Endothelial cell of umbilical vein (primary cell): ENCODE measurements around the gene CTTN. TPM values are rescaled to one million over a fixed set of nuclear protein-coding genes. Genes with fewer than 3 reads are reported as not detected.

Experiments
- BruUV-seq: library from RNA; stranded (reverse); fragments of 400-500 nt; replicated peaks from 2 replicates; lab custom pipeline; 2021; lab: Mats Ljungman, UMichigan
- CTCF ChIA-PET: fragments of 300-600, 350-600 bp; sonication (Branson Sonifier 250); formaldehyde crosslinking; loops from one replicate; lab custom pipeline; 2021; ENCODE audit warnings: antibody characterized with exemption, inconsistent platforms; lab: Charles Lee
- POLR2A ChIA-PET: fragments of 300-600, 350-600 bp; sonication (Branson Sonifier 250); formaldehyde crosslinking; loops from one replicate; lab custom pipeline; 2021; ENCODE audit warnings: antibody characterized with exemption, inconsistent platforms; lab: Charles Lee
- DNase-seq: peaks from one replicate; pipeline ENCODE4 v3.0.0-alpha.2; 2011; ENCODE audit warnings: low read depth, low spot score
- FAIRE-seq: peaks from 2 replicates; lab custom pipeline; 2011; peaks lifted over from hg19 to GRCh38; lab: Jason Lieb, UNC
- H2AFZ ChIP-seq: 2 replicates; pipeline ENCODE4 v1.6.0; 2012; ENCODE audit warnings: low read depth, low read length, control low read depth, inconsistent platforms
- H3K27ac ChIP-seq: 2 replicates; pipeline ENCODE4 v1.5.1; 2011; ENCODE audit warnings: low read depth, mild to moderate bottlenecking, control low read depth, low read length, moderate library complexity; ENCODE audit not compliant: insufficient read depth
- H3K27me3 ChIP-seq, 2 experiments: 2 replicates each; pipeline versions ENCODE4 v1.6.0 to v1.6.1; 2011; ENCODE audit warnings: low read length in 2 of 2, mixed read lengths in 1 of 2; ENCODE audit not compliant: control insufficient read depth in 2 of 2, insufficient read depth in 2 of 2
- H3K36me3 ChIP-seq, 2 experiments: 2 replicates in 1 of 2; 3 replicates in 1 of 2; pipeline ENCODE4 v1.5.1; 2011; ENCODE audit warnings: low read length in 2 of 2, mild to moderate bottlenecking in 1 of 2, moderate library complexity in 1 of 2; ENCODE audit not compliant: control insufficient read depth in 2 of 2, insufficient read depth in 2 of 2; ENCODE audit errors: extremely low read depth in 1 of 2
- H3K4me1 ChIP-seq: 3 replicates; pipeline ENCODE4 v1.5.1; 2011; ENCODE audit warnings: mild to moderate bottlenecking, low read length; ENCODE audit not compliant: control insufficient read depth, insufficient read depth; ENCODE audit errors: extremely low read depth
- H3K4me2 ChIP-seq: 2 replicates; pipeline ENCODE4 v1.6.1; 2011; ENCODE audit warnings: low read length, control low read depth, mixed read lengths; ENCODE audit not compliant: insufficient read depth
- H3K4me3 ChIP-seq, 3 experiments: fragments of 200-600 bp in 1 of 3; sonication (generic), shearing (Covaris generic) in 1 of 3; replicated peaks in 1 of 3; 2 replicates each; pipeline ENCODE4 v1.5.1; 2011 to 2016; ENCODE audit warnings: control low read depth in 3 of 3, low read length in 3 of 3, mild to moderate bottlenecking in 2 of 3, inconsistent platforms in 1 of 3, low read depth in 1 of 3, moderate library complexity in 1 of 3; ENCODE audit not compliant: insufficient read depth in 1 of 3
- H3K79me2 ChIP-seq: 2 replicates; pipeline ENCODE4 v1.6.0; 2012; ENCODE audit warnings: low read length, inconsistent platforms; ENCODE audit not compliant: control insufficient read depth, insufficient read depth
- H3K9ac ChIP-seq: replicated peaks from 2 replicates; pipeline ENCODE3; 2011; ENCODE audit warnings: low read length, control low read depth; ENCODE audit not compliant: insufficient read depth; ENCODE audit errors: extremely low read depth
- H3K9me1 ChIP-seq: replicated peaks from 3 replicates; pipeline ENCODE4 v1.6.0; 2011; ENCODE audit warnings: mild to moderate bottlenecking, low read length; ENCODE audit not compliant: control insufficient read depth, insufficient read depth; ENCODE audit errors: extremely low read depth
- H3K9me3 ChIP-seq: replicated peaks from 2 replicates; pipeline ENCODE4 v1.5.1; 2012; ENCODE audit warnings: low read length, inconsistent platforms; ENCODE audit not compliant: control insufficient read depth, insufficient read depth
- H4K20me1 ChIP-seq: replicated peaks from 2 replicates; pipeline ENCODE3; 2011; ENCODE audit warnings: mild to moderate bottlenecking, low read length; ENCODE audit not compliant: control insufficient read depth, insufficient read depth; ENCODE audit errors: extremely low read depth
- EZH2 ChIP-seq: IDR thresholded peaks from 2 replicates; pipeline ENCODE4 v1.6.1; 2012; ENCODE audit warnings: borderline replicate concordance, low read depth, mild to moderate bottlenecking, moderate library complexity, low read length, inconsistent platforms; ENCODE audit not compliant: severe bottlenecking
- GATA2 ChIP-seq: IDR thresholded peaks from 2 replicates; pipeline ENCODE4 v1.7.0; 2011; ENCODE audit warnings: low read depth, mild to moderate bottlenecking, moderate library complexity, mixed read lengths, low read length; ENCODE audit not compliant: insufficient read length, insufficient read depth
- JUN ChIP-seq: IDR thresholded peaks from 2 replicates; pipeline ENCODE4 v1.6.1; 2011; ENCODE audit warnings: borderline replicate concordance, low read depth; ENCODE audit not compliant: insufficient read length, insufficient read depth
- POLR2AphosphoS5 ChIP-seq: IDR thresholded peaks from 2 replicates; pipeline ENCODE4 v1.6.1; 2012; ENCODE audit warnings: low read depth, mild to moderate bottlenecking, control low read depth, low read length, moderate library complexity; ENCODE audit not compliant: insufficient read depth
- dilution Hi-C: fragments of 300-500 bp; cut with MboI; formaldehyde crosslinking; loops from one replicate; pipeline ENCODE4 v1.15.0; 2019; ENCODE audit warnings: low sequenced_read_pairs; ENCODE audit not compliant: extremely low pct_ligation_motif_present
- intact Hi-C: fragments of 100-400 bp; cut with micrococcal nuclease; formaldehyde crosslinking; loops from one replicate; pipeline ENCODE4 v1.10.0; 2022
- polyA plus RNA-seq, 4 experiments: library from polyadenylated mRNA; depleted of rRNA in 3 of 4; stranded (reverse) in 3 of 4; unstranded in 1 of 4; fragments of >200 nt; gene quantifications; 2 replicates each; pipeline versions ENCODE4 v1.2.1 to v1.2.3, GENCODE V29; 2011 to 2012; ENCODE audit warnings: missing spikeins in 1 of 4
- total RNA-seq: library from RNA; stranded (reverse); gene quantifications from 2 replicates; pipeline ENCODE4 v1.2.3, GENCODE V29; 2021
- TF ChIP-seq, protein P1 (sequence below), 2 donors: IDR thresholded peaks; 1 replicate in 1 of 2; 2 replicates in 1 of 2; pipeline ENCODE4 v1.5.1; 2011; ENCODE audit warnings: low read length in 2 of 2, mild to moderate bottlenecking in 2 of 2, moderate library complexity in 2 of 2, control low read depth in 1 of 2, inconsistent platforms in 1 of 2, low read depth in 1 of 2; ENCODE audit not compliant: insufficient read depth in 1 of 2; ENCODE audit errors: extremely low read depth in 1 of 2

The CTTN gene
- total and polyA plus RNA-seq, 2 donors (not counting 3 experiments of a cell fraction or from before 2014, with no cell fraction given): 161 to 330 TPM

DNA sequence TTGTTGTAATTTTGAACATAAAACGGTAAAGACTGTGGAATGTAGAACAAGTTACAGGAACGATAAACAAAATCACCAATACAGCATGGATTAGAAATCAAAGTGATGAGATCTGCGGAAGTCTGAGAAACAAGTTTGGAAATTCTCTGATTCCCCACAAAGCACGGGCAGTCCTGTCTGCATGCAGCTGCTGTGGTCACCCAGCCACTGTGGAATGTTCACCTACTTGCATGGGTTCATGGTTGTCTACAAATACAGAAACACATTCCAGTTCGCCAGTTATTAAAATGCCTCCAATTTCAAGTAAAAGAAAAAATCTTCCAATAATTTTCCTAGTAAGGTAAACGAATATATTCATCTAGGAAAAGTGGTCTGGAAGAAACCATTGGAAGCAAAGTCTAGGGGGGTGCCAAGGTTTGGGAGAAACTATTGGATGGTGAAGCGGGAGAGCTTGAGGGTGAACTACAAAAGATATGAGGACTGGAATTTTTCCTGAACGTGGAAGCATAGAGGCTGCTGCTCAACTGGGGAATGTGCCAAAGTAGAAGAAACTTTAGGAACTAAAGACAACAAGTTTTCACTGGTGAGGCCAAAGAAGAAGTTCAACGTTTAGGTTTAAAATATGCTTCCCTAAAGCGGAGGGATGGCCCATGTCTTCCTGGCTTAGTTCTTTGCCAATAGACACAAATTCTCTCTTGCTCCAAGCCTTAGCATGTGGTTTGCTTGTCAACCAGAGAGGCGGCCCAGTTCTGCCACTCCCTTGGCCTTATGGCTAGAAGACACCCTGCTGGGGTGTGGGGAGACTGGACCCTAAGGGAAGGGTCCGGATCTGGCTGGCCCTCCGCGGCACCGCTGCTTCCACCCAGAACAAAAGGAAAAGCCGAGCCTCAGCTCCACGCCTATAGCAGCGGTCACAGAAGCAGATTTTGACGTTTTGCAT, 70.2 kb downstream of the CTTN start:
- CTCF ChIA-PET: interaction anchor here (0.6 to 4.1 kb wide), 5 partner anchors 8 to 1270 kb away, joined by 3 to 35 read pairs (median 4); no protein-coding TSS in a partner anchor
- no peaks in the 10 kb centered on the region for H3K27me3 ChIP-seq
- dilution Hi-C loops: no loop called here
- H3K4me1 ChIP-seq: no peaks in the 10 kb centered on the region
- TF ChIP-seq, protein P1, sequence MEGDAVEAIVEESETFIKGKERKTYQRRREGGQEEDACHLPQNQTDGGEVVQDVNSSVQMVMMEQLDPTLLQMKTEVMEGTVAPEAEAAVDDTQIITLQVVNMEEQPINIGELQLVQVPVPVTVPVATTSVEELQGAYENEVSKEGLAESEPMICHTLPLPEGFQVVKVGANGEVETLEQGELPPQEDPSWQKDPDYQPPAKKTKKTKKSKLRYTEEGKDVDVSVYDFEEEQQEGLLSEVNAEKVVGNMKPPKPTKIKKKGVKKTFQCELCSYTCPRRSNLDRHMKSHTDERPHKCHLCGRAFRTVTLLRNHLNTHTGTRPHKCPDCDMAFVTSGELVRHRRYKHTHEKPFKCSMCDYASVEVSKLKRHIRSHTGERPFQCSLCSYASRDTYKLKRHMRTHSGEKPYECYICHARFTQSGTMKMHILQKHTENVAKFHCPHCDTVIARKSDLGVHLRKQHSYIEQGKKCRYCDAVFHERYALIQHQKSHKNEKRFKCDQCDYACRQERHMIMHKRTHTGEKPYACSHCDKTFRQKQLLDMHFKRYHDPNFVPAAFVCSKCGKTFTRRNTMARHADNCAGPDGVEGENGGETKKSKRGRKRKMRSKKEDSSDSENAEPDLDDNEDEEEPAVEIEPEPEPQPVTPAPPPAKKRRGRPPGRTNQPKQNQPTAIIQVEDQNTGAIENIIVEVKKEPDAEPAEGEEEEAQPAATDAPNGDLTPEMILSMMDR (IDR thresholded peaks at IDR 0.05; ENCODE audit: extremely low read depth in 1 of 2, insufficient read depth in 1 of 2, low read depth in 1 of 2, low read length in 2 of 2): no peak
- TF ChIP-seq POLR2AphosphoS5: no peak
- no peaks in the 10 kb centered on the region for H3K36me3 ChIP-seq
- H2AFZ ChIP-seq: no peak overlapping the region
- no peak overlapping the region for H3K4me2 ChIP-seq
- no peaks in the 10 kb centered on the region for H4K20me1 ChIP-seq
- BruUV-seq: no TSS peak
- no peaks in the 10 kb centered on the region for H3K79me2 ChIP-seq
- FAIRE-seq (no peak), DNase-seq (no peak)
- no peak overlapping the region for H3K4me3 ChIP-seq
- POLR2A ChIA-PET: no interaction called here
- H3K9me1 ChIP-seq: no peaks in the 10 kb centered on the region
- H3K27ac ChIP-seq: no peak overlapping the region
- H3K9me3 ChIP-seq: no peaks in the 10 kb centered on the region
- H3K9ac ChIP-seq: no peak overlapping the region
- intact Hi-C loops: loop anchor here (5.0 kb wide), 1 partner anchor 784 kb away; the partner anchor contains the start of gene SHANK2

DNA sequence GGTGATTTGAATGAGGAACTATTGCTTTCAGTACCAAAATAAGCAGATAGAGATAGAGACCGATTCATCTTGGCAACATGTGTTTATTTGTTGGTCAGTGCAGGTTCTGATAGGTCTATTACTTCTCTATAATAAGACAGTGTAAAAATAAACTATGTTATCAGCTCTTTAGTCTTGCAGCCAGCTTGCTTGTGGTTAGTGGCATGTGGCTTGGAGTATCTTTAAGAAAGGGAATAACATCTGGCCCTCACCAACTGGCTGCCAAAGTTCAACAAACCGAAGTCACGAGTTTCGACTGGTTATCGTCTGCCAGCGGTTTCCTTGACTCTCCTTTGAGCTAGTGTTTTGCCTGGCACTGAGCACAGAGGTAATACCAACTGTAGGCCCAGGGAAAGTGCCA, 71.8 kb downstream of the CTTN start:
- dilution Hi-C loops: no loop called here
- FAIRE-seq: no peak

More for the DNA sequence above, 71.8 kb downstream of the CTTN start:
- Histone ChIP-seq H3K4me2 (no peak overlapping the region), H3K79me2 (no peaks in the 10 kb centered on the region), H3K4me3 (no peak overlapping the region), H3K9ac (no peak overlapping the region), H3K27ac (no peak overlapping the region), H2AFZ (no peak overlapping the region), H3K9me3 (no peaks in the 10 kb centered on the region), H3K9me1 (no peaks in the 10 kb centered on the region), H3K27me3 (no peaks in the 10 kb centered on the region), H3K4me1 (no peaks in the 10 kb centered on the region), H4K20me1 (no peaks in the 10 kb centered on the region), H3K36me3 (no peaks in the 10 kb centered on the region)
- no TSS peak for BruUV-seq
- CTCF ChIA-PET: interaction anchor here (2.0 to 4.1 kb wide), 2 partner anchors 1093 to 1110 kb away, joined by 8 to 35 read pairs; no protein-coding TSS in a partner anchor
- intact Hi-C loops: loop anchor here (10.0 kb wide), 1 partner anchor 555 kb away; no protein-coding TSS in a partner anchor
- no peak for DNase-seq
- TF ChIP-seq GATA2 (no peak), EZH2 (no peak), JUN (no peak)
- TF ChIP-seq, protein P1 (IDR thresholded peaks at IDR 0.05; ENCODE audit: extremely low read depth in 1 of 2, insufficient read depth in 1 of 2, low read depth in 1 of 2, low read length in 2 of 2): no peak
- POLR2A ChIA-PET: no interaction called here
